ENCODE measurements around the gene MYH7B. TPM values are rescaled to one million over a fixed set of nuclear protein-coding genes. Genes with fewer than 3 reads are reported as not detected.

Gene MYH7B
- total RNA-seq, 1 donor from 2014 or later, result 19.3 TPM

- no peak overlapping the region for H3K4me3 ChIP-seq (ENCODE audit: low read length in 3 of 3)
- peaks cover 0 to 6% (median 0%) of the 10 kb centered on the region in 3 donors for H3K36me3 ChIP-seq (ENCODE audit: control insufficient read depth in 3 of 3, insufficient read depth in 3 of 3, low read length in 3 of 3)
- H3K9me3 ChIP-seq (ENCODE audit: control insufficient read depth in 3 of 3, low read length in 3 of 3), result no peaks in the 10 kb centered on the region
- H3K27me3 ChIP-seq (ENCODE audit: control insufficient read depth in 3 of 3, insufficient read depth in 3 of 3, low read length in 3 of 3), result no peaks in the 10 kb centered on the region
- H3K9ac ChIP-seq (ENCODE audit: low read depth in 1 of 3, low read length in 3 of 3), result no peak overlapping the region
- H3K4me1 ChIP-seq (ENCODE audit: control insufficient read depth in 3 of 3, insufficient read depth in 3 of 3, low read length in 3 of 3), result peaks cover 34 to 37% (median 36%) of the 10 kb centered on the region in 3 donors
- peak overlapping the region; percentile 63 for H3K27ac ChIP-seq (ENCODE audit: low read depth, low read length)
These were observed 3.0 kb upstream of the MYH7B start for GRCh38 chr20:34952671-34953070.

- H3K27ac ChIP-seq (ENCODE audit: low read depth, low read length), result peak overlapping the region; percentile 97
- H3K4me1 ChIP-seq (ENCODE audit: control insufficient read depth in 3 of 3, insufficient read depth in 3 of 3, low read length in 3 of 3), result peaks cover 29 to 32% (median 30%) of the 10 kb centered on the region in 3 donors
- H3K4me3 ChIP-seq (ENCODE audit: low read length in 3 of 3), result no peak overlapping the region
- peaks cover 0 to 6% (median 0%) of the 10 kb centered on the region in 3 donors for H3K36me3 ChIP-seq (ENCODE audit: control insufficient read depth in 3 of 3, insufficient read depth in 3 of 3, low read length in 3 of 3)
- no peaks in the 10 kb centered on the region for H3K27me3 ChIP-seq (ENCODE audit: control insufficient read depth in 3 of 3, insufficient read depth in 3 of 3, low read length in 3 of 3)
- H3K9ac ChIP-seq (ENCODE audit: low read depth in 1 of 3, low read length in 3 of 3), result no peak overlapping the region
- no peaks in the 10 kb centered on the region for H3K9me3 ChIP-seq (ENCODE audit: control insufficient read depth in 3 of 3, low read length in 3 of 3)
These were observed 1.7 kb upstream of the MYH7B start for GRCh38 chr20:34953960-34954359.

GRCh38 chr20:34954904-34955230 lies 801 bp upstream of the MYH7B start:
- Histone ChIP-seq H3K9ac (ENCODE audit: low read depth in 1 of 3, low read length in 3 of 3) (peak overlapping the region; percentile 92 to 98 (median 93)), H3K27me3 (ENCODE audit: control insufficient read depth in 3 of 3, insufficient read depth in 3 of 3, low read length in 3 of 3) (no peaks in the 10 kb centered on the region), H3K4me1 (ENCODE audit: control insufficient read depth in 3 of 3, insufficient read depth in 3 of 3, low read length in 3 of 3) (peaks cover 29 to 32% (median 30%) of the 10 kb centered on the region in 3 donors), H3K9me3 (ENCODE audit: control insufficient read depth in 3 of 3, low read length in 3 of 3) (no peaks in the 10 kb centered on the region), H3K4me3 (ENCODE audit: low read length in 3 of 3) (peak overlapping the region; percentile 92 to 98 (median 93)), H3K36me3 (ENCODE audit: control insufficient read depth in 3 of 3, insufficient read depth in 3 of 3, low read length in 3 of 3) (no peaks in the 10 kb centered on the region), H3K27ac (ENCODE audit: low read depth, low read length) (peak overlapping the region; percentile 97)

GRCh38 chr20:34956041-34956458 lies 382 bp downstream of the MYH7B start:
- Histone ChIP-seq H3K9ac (ENCODE audit: low read depth in 1 of 3, low read length in 3 of 3) (peak overlapping the region; percentile 92 to 98 (median 93)), H3K27ac (ENCODE audit: low read depth, low read length) (peak overlapping the region; percentile 97), H3K36me3 (ENCODE audit: control insufficient read depth in 3 of 3, insufficient read depth in 3 of 3, low read length in 3 of 3) (no peaks in the 10 kb centered on the region), H3K27me3 (ENCODE audit: control insufficient read depth in 3 of 3, insufficient read depth in 3 of 3, low read length in 3 of 3) (no peaks in the 10 kb centered on the region), H3K4me3 (ENCODE audit: low read length in 3 of 3) (peak overlapping the region; percentile 92 to 98 (median 93)), H3K4me1 (ENCODE audit: control insufficient read depth in 3 of 3, insufficient read depth in 3 of 3, low read length in 3 of 3) (peaks cover 30 to 38% (median 30%) of the 10 kb centered on the region in 3 donors), H3K9me3 (ENCODE audit: control insufficient read depth in 3 of 3, low read length in 3 of 3) (no peaks in the 10 kb centered on the region)

GRCh38 chr20:34956751-34957472 lies 1.2 kb downstream of the MYH7B start:
- H3K27me3 ChIP-seq (ENCODE audit: control insufficient read depth in 3 of 3, insufficient read depth in 3 of 3, low read length in 3 of 3), result no peaks in the 10 kb centered on the region
- H3K27ac ChIP-seq (ENCODE audit: low read depth, low read length), result no peak overlapping the region
- H3K36me3 ChIP-seq (ENCODE audit: control insufficient read depth in 3 of 3, insufficient read depth in 3 of 3, low read length in 3 of 3), result no peaks in the 10 kb centered on the region
- no peaks in the 10 kb centered on the region for H3K9me3 ChIP-seq (ENCODE audit: control insufficient read depth in 3 of 3, low read length in 3 of 3)
- H3K4me1 ChIP-seq (ENCODE audit: control insufficient read depth in 3 of 3, insufficient read depth in 3 of 3, low read length in 3 of 3), result peaks cover 22 to 32% (median 25%) of the 10 kb centered on the region in 3 donors
- H3K9ac ChIP-seq (ENCODE audit: low read depth in 1 of 3, low read length in 3 of 3), result peak overlapping the region; percentile 29 to 93 (median 33)
- no peak overlapping the region for H3K4me3 ChIP-seq (ENCODE audit: low read length in 3 of 3)

GRCh38 chr20:34964486-34964885 lies 8.8 kb downstream of the MYH7B start:
- no peaks in the 10 kb centered on the region for H3K9me3 ChIP-seq (ENCODE audit: control insufficient read depth in 3 of 3, low read length in 3 of 3)
- no peaks in the 10 kb centered on the region for H3K36me3 ChIP-seq (ENCODE audit: control insufficient read depth in 3 of 3, insufficient read depth in 3 of 3, low read length in 3 of 3)
- H3K9ac ChIP-seq (ENCODE audit: low read depth in 1 of 3, low read length in 3 of 3), result no peak overlapping the region
- no peak overlapping the region for H3K4me3 ChIP-seq (ENCODE audit: low read length in 3 of 3)
- no peaks in the 10 kb centered on the region for H3K27me3 ChIP-seq (ENCODE audit: control insufficient read depth in 3 of 3, insufficient read depth in 3 of 3, low read length in 3 of 3)
- H3K27ac ChIP-seq (ENCODE audit: low read depth, low read length), result no peak overlapping the region
- peaks cover 11 to 20% (median 17%) of the 10 kb centered on the region in 3 donors for H3K4me1 ChIP-seq (ENCODE audit: control insufficient read depth in 3 of 3, insufficient read depth in 3 of 3, low read length in 3 of 3)

GRCh38 chr20:34965051-34965450 lies 9.4 kb downstream of the MYH7B start:
- no peak overlapping the region for H3K4me3 ChIP-seq (ENCODE audit: low read length in 3 of 3)
- H3K27ac ChIP-seq (ENCODE audit: low read depth, low read length), result no peak overlapping the region
- H3K27me3 ChIP-seq (ENCODE audit: control insufficient read depth in 3 of 3, insufficient read depth in 3 of 3, low read length in 3 of 3), result no peaks in the 10 kb centered on the region
- peaks cover 14 to 24% (median 20%) of the 10 kb centered on the region in 3 donors for H3K4me1 ChIP-seq (ENCODE audit: control insufficient read depth in 3 of 3, insufficient read depth in 3 of 3, low read length in 3 of 3)
- no peaks in the 10 kb centered on the region for H3K36me3 ChIP-seq (ENCODE audit: control insufficient read depth in 3 of 3, insufficient read depth in 3 of 3, low read length in 3 of 3)
- no peaks in the 10 kb centered on the region for H3K9me3 ChIP-seq (ENCODE audit: control insufficient read depth in 3 of 3, low read length in 3 of 3)
- H3K9ac ChIP-seq (ENCODE audit: low read depth in 1 of 3, low read length in 3 of 3), result no peak overlapping the region

GRCh38 chr20:34967421-34967820 lies 11.8 kb downstream of the MYH7B start:
- H3K9ac ChIP-seq (ENCODE audit: low read depth in 1 of 3, low read length in 3 of 3), result no peak overlapping the region
- H3K27me3 ChIP-seq (ENCODE audit: control insufficient read depth in 3 of 3, insufficient read depth in 3 of 3, low read length in 3 of 3), result no peaks in the 10 kb centered on the region
- H3K36me3 ChIP-seq (ENCODE audit: control insufficient read depth in 3 of 3, insufficient read depth in 3 of 3, low read length in 3 of 3), result no peaks in the 10 kb centered on the region
- H3K9me3 ChIP-seq (ENCODE audit: control insufficient read depth in 3 of 3, low read length in 3 of 3), result no peaks in the 10 kb centered on the region
- no peak overlapping the region for H3K27ac ChIP-seq (ENCODE audit: low read depth, low read length)
- H3K4me1 ChIP-seq (ENCODE audit: control insufficient read depth in 3 of 3, insufficient read depth in 3 of 3, low read length in 3 of 3), result peaks cover 24 to 31% (median 31%) of the 10 kb centered on the region in 3 donors
- no peak overlapping the region for H3K4me3 ChIP-seq (ENCODE audit: low read length in 3 of 3)

- Histone ChIP-seq H3K4me3 (ENCODE audit: low read length in 3 of 3) (peak overlapping the region in 1 of 3 donors; percentile 49), H3K27me3 (ENCODE audit: control insufficient read depth in 3 of 3, insufficient read depth in 3 of 3, low read length in 3 of 3) (no peaks in the 10 kb centered on the region), H3K9ac (ENCODE audit: low read depth in 1 of 3, low read length in 3 of 3) (peak overlapping the region in 1 of 3 donors; percentile 54), H3K36me3 (ENCODE audit: control insufficient read depth in 3 of 3, insufficient read depth in 3 of 3, low read length in 3 of 3) (no peaks in the 10 kb centered on the region), H3K4me1 (ENCODE audit: control insufficient read depth in 3 of 3, insufficient read depth in 3 of 3, low read length in 3 of 3) (peaks cover 24 to 31% (median 31%) of the 10 kb centered on the region in 3 donors), H3K9me3 (ENCODE audit: control insufficient read depth in 3 of 3, low read length in 3 of 3) (no peaks in the 10 kb centered on the region), H3K27ac (ENCODE audit: low read depth, low read length) (peak overlapping the region; percentile 69)
These were observed 12.5 kb downstream of the MYH7B start for GRCh38 chr20:34968042-34968775.

All from skeletal muscle tissue (tissue), 4 donors.